Subcutaneous adipose tissue (tissue), 4 donors: Measurements from ENCODE around the gene PDE4A. TPM values are rescaled to one million over a fixed set of nuclear protein-coding genes. Genes with fewer than 3 reads are reported as not detected.

Experiments
- total RNA-seq, 4 donors: library from RNA; depleted of rRNA; stranded (reverse); fragments of >200 nt; gene quantifications; one replicate each; pipeline ENCODE4 v1.1.0, GENCODE V29; 2016
- TF ChIP-seq, protein P1 (sequence below): fragments of 450-650 bp; IDR thresholded peaks from one replicate; pipeline ENCODE4 v1.5.1; 2016; ENCODE audit warnings: low read depth, mild to moderate bottlenecking, control low read depth, antibody characterized with exemption, moderate library complexity

The PDE4A gene
- 10 to 100 TPM; 14.3 to 26.6 (median 17.8) TPM for total RNA-seq

DNA sequence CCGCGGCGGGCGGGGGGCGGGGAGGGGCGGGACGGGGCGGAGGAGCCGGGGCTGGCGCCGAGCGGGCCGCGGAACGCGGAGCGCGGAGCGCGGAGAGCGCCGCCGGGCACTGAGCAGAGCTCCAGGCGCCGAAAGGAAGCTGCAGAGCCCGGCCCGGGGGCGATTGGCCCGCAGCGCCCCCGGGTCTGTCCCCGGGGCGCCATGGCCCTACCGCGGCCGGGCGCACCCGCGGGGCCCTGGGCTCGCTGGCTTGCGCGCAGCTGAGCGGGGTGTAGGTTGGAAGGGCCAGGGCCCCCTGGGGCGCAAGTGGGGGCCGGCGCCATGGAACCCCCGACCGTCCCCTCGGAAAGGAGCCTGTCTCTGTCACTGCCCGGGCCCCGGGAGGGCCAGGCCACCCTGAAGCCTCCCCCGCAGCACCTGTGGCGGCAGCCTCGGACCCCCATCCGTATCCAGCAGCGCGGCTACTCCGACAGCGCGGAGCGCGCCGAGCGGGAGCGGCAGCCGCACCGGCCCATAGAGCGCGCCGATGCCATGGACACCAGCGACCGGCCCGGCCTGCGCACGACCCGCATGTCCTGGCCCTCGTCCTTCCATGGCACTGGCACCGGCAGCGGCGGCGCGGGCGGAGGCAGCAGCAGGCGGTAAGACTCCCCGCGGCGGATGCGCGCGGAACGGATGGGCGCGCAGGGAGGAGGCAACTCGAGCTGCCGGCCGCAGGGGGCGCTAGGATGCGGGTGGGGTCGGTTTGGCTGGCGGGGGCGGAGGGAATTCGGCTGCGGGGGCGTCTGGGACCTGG is at the start of gene PDE4A:
Gene PDE4A, plus strand, starts transcription at position 95 of the 796 bp plus-strand sequence. Its CDS starts 227 bp downstream, at position 322.
- TF ChIP-seq, protein P1, sequence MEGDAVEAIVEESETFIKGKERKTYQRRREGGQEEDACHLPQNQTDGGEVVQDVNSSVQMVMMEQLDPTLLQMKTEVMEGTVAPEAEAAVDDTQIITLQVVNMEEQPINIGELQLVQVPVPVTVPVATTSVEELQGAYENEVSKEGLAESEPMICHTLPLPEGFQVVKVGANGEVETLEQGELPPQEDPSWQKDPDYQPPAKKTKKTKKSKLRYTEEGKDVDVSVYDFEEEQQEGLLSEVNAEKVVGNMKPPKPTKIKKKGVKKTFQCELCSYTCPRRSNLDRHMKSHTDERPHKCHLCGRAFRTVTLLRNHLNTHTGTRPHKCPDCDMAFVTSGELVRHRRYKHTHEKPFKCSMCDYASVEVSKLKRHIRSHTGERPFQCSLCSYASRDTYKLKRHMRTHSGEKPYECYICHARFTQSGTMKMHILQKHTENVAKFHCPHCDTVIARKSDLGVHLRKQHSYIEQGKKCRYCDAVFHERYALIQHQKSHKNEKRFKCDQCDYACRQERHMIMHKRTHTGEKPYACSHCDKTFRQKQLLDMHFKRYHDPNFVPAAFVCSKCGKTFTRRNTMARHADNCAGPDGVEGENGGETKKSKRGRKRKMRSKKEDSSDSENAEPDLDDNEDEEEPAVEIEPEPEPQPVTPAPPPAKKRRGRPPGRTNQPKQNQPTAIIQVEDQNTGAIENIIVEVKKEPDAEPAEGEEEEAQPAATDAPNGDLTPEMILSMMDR: no peak

- TF ChIP-seq, protein P1: no peak
Measured at GRCh38 chr19:10372690-10373089, 47.6 kb upstream of the PDE4A start.

GRCh38 chr19:10374931-10375330 is 45.4 kb upstream of the PDE4A start:
- TF ChIP-seq, protein P1: no peak

DNA sequence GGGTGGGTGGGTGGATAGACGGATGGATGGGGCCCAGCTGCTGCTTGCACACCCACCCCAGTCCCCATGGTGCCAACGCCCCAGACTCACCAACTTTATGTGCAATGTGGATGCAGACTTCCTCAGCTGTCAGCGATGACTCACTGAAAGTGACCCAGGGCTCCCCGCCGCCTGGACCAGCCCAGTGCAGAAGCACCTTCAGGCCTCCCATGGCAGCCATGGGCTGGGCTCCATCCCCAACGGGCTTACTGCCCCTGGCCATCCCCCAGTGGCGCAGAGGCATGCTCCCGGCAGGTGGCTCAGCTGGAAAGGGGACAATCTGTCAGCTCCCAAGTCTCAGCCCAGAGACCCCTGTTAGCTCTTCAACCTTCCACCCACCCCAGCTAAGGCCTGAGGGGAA is 42.2 kb upstream of the PDE4A start:
- TF ChIP-seq, protein P1: no peak

- TF ChIP-seq, protein P1: no peak
Measured at GRCh38 chr19:10379880-10380312, 40.4 kb upstream of the PDE4A start.

GRCh38 chr19:10380313-10381102 is 39.8 kb upstream of the PDE4A start, which contains the start of gene TYK2:
TSS of gene TYK2 (minus strand) at chr19:10380572. CDS start at chr19:10378406, 2,166 bp downstream.
- TF ChIP-seq, protein P1: no peak

GRCh38 chr19:10384580-10384979 is 35.8 kb upstream of the PDE4A start:
- TF ChIP-seq, protein P1: no peak
